Measurements from ENCODE around the gene DCAF5.
"Not testable (repeated sequence)": the region's sequence is repeated elsewhere in the genome, so short reads cannot be mapped to it uniquely, and the experiment has no call there.

DCAF5 gene

DNA sequence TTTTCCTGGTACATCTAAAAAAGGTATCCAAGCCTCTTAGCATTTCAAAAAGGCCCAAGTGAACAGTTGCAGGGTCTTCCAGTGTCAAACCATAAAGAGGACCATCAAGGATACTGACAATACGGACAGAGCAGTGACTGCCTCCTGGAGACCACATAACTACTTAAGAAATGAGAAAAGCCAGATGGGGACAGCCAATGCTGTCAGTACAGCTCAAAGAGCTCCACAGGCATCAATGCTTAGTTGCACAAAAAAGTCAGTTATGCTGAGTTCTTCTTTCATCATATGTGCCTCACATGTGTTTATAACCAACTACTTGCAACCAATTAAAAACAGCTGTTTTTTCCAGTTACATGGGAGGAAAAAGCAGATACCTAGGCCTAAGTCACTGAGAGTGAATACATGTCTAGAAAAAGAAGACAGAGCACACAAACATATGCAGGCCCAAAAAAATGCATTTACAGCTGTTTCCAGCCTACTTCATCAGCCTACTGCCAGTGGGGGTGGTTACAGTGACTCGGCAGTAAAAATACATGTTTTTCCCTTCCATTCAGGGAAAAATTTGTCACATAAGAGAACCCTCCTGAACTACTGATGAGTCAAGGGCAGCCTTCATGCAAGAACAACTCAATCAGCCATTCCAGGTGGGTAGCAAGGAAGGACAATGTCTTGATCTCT lies 84.0 kb downstream of the DCAF5 start:
- no peak for DNase-seq (ENCODE audit: low read depth)

DNA sequence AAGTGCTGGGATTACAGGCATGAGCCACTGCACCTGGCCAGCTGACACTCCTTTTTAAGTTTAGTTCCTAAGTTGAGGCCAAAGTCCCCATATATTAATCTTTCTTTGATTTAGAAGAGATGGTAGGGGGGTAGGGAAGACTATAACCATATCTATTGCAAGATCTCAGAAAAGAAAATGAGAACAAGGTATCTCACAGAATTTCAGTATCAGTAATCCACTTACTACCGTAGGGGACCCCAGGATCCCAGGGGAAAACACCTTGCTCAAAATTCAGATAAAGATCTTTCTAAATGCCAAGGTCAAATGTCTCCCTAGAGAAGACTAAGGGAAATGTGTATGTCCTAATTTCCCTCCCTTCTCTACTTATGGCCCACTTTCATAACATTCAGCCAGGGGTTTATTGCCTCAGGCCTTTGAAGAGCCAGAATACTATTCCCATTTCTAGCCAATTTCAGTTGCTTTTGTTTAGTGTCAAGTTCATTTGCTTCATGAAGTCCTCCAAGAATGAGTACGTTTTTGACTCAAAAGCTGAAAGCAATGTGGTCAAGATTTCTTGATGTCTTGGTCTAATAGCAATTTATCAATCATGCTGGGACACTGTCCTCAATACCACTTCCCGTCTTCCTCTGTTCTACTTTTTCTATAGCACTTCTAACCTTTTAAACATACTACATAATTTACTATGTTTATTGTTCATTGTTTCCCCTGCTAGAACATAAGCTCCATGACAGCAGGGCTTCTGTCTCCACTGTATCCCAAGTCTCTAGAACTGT lies 86.3 kb downstream of the DCAF5 start:
- no peak for DNase-seq (ENCODE audit: low read depth)

DNA sequence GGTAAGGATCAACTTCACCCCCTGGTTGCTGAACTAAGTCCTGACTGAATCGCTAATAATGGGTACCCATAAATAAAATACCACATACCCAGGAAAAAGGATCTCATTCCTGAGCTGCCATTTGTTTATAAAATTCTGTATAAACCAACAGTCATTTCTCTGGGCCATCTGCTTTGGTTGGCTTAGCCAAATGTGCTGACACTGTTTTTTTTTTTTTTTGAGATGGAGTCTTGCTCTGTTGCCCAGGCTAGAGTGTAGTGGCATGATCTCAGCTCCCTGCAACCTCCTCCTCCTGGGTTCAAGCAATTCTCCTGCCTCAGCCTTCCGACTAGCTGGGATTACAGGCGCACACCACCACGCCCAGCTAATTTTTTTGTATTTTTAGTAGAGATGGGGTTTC lies 87.0 kb downstream of the DCAF5 start:
- not testable (repeated sequence) for DNase-seq (ENCODE audit: low read depth)

DNA sequence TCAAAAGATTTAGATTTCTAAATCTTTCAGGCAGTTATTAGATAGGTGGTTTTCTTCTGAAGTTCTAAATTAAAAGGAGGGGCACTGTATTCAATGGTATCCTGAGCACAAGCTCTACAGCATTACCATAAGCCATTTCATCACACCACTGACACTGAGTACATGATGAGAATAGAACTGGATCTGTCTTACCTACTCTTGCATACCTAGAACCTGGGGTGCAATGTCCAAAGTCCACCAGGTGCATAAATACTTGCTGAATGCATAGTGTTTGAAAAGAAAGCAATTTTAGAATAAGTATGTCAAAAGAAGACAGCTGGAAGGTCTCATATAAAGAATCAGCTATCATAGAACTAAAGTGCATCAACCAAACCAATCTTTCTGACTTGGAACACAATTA lies 88.3 kb downstream of the DCAF5 start:
- no peak for DNase-seq (ENCODE audit: low read depth)

DNA sequence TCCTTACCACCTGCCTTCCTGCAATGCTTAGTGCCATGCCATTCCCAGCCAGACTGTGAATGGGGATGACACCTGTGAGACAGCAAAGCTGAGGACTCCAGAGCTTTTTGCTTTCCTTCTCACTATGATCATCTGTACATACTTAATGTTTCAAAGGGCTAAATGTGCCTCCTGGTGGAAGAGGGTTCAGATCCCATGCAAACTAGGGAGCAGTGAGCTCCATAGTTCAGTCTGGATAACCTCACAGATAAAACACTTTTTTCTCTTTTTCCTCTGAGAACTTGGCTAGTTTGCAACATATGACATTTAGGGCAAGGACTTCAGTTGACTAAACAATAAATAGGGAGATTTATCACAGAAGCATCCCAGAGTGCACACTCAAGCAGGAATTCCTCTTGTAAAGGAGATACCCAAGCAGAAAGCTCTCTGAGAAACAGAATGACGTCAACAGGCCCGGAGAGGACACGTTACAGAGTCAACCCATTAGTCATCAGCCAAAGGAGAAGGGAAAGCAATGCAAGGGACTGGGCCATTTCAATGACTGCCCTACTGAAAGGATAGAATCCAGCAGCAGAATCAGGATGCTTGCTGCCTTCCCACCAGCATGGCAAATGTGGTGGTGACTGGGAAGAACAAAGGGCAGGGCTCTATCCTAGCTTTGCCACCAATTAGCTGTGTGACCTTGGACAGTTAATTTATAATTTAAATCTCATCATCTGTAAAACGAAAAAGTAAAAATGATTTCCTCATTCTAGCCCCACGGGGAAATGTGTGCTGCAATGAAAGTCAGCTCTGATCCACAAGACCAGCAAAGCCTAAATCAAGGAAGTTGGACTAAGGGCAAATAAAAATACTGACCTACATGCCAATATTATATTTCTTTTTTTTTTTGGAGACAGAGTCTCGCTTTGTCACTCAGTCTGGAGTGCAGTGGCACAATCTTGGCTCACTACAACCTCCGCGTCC lies 93.0 kb downstream of the DCAF5 start:
- DNase-seq (ENCODE audit: low read depth) = no peak

DNA sequence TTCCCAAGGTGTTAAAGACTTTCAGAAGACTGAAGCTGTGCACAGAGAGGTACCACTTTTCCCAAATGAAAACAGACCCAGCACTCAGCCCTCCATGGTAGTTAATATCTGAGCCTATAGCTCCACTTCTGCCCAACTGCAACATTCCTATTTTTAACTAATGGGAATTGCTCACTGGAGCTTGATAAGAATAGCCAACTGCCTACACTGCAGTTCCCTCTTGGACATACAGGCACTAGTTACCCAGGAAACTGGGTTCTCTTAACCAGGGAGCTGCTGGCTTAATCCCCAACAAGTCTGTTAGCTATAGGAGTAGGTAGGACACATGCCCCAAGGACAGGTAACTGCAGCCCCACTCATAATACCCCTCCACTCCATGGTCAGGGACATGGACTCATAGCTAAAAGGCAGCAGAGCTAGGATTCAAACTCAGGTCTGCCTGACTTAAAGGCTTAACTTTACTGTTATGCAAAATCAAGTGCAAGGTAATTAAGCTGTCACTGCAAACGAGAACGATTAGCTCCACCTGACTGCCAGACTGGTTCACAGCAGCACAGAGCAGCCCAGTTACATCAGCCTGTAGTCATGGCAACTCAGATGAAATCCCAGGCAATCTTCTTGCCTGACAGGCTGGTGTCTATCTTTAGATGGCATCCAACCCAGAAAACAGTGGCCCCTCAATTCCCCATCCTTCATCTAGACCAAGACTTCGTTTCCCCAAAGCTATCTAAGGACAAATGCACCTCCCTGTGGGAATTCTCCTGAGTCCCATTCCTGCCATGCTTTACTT lies 96.7 kb downstream of the DCAF5 start:
- DNase-seq (ENCODE audit: low read depth) = no peak

DNA sequence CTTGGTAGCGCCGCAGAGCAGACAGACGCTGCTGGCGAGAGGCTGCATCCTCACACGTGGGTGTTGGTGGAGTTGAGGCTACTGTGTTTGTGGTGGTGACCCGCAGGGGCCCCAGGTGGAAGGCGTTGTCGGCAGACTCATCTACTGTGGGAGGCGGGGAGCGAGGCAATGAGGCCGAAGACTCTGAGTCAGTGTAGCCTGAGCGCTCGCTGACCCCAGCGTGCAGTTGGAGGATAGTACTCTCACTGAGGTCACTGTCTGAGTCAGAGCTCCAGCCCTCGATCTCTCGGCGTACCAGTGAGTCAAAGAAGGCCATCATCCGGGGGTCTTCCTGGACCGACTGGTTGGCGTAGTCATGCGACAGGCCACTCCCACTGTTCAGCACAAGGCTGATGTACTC lies 97.8 kb downstream of the DCAF5 start:
- DNase-seq (ENCODE audit: low read depth) = no peak

DNA sequence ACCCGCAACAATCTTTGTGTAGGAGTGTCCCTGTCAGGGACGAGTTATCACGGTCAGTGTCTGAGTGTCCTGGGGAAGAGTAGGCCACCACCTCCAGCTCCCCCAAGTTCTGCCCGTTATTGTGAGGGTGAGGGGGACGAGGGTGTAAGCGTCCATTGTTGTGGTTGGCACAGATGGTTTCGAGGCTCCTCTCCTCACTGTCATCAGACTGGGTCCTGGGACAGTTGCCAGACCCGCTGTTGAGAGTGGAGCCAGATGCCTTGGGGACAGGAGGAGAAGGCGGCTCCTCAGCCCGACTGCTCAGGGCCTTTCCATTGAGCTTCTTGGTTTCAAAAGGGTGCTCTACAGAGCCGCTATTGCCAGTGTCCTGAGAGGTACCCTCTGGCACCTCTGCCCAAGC lies 98.9 kb downstream of the DCAF5 start:
- no peak for DNase-seq (ENCODE audit: low read depth)

DNA sequence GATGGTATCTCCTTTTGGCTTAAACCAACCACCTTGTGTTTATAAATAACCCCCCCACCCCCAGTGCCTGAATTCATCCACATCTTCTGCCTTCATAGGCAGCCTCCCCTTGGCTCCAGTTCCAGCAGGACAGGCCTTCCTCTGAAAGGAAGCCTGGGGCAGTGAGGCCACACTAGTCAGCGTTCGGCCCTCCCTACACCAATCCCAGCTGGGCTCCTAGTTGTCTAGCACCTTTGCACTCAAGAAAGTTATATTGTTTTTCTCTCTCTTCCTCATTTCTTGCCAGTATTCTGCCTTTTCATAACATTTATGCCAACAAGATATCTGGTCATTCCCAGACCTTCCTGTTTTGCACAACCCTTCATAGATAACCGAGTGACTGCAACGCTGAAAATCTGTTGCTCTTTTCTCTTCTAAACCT lies 100.7 kb downstream of the DCAF5 start:
- DNase-seq (ENCODE audit: low read depth) = no peak

DNA sequence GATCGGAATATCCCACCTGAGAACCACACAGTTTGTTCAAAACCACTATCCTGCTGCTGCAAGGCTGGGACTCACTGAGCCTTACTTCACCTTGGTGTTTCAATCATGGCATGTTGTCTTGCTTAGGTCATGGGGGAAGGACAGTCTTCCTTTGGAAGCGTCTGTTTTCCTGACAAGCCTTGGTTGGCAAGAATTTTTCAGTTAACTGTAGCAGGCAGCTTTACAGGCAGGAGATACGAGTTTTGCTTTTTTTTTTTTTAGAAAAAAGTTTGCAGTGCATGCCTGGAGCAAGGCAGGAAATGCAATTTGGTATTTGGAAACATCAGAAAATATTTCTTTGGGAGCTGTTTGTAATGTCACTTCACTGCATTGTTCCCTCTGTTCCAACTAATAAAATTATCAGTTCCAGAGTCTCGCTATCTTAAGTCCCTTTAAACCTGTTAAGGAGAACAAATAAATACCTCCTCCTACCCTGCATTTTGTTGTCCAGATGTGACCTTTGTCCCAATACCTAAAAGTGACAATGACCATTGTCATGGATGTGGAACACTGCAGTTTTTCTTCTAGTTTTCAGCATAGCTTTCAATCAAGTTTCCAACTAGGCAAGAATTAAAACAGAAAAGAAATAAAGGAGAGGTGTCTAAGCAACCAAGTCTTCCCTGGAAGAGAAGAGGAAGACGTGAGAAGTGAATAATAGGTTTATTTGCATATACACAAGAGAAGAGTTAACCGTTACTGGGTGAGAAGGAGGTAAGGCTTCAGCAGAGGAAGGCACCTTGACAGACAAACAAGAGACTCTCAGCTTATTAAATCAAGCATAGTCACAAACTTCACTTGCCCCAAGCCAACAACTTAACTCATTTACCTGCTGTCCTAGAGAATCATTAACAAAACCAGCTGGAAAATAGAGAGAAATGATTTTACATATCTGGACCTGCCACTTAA lies 102.4 kb downstream of the DCAF5 start:
- DNase-seq (ENCODE audit: low read depth) = no peak

DNA sequence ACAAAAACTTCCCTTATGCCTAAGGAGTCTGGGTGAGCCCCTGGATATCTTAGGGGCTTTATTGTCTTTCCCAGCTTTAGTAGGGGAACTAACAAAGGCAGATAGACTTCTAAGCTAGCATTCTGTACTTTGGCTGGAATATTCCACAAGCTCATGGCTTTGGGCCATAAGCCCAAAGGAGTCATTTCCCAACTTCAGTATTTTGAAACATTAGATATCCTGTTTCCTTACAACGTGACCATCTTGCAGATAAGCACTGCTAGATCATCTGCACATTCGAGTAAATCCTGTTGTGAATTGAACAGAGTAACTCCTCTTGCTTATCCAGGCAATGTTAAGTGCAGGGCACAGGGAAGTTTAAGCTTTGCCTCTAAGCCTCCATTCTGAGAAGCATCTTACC lies 103.2 kb downstream of the DCAF5 start:
- DNase-seq (ENCODE audit: low read depth) = no peak

DNA sequence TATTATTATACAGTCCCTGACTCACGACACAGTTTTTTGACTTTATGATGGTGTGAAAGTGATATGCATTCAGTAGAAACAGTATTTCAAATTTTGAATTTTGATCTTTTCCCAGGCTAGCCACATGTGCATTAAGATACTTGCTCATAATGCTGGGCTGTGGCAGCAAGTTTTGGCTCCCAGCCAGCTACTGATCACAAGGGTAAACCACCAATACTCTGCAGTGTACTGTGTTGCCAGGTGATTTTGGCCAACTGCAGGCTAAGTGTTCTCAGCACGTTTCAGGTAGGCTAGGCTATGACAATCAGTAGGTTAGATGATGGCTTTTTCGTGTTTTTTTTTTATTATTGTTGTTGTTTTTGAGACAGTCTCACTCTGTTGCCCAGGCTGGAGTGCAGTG lies 104.5 kb downstream of the DCAF5 start:
- no peak for DNase-seq (ENCODE audit: low read depth)

DNA sequence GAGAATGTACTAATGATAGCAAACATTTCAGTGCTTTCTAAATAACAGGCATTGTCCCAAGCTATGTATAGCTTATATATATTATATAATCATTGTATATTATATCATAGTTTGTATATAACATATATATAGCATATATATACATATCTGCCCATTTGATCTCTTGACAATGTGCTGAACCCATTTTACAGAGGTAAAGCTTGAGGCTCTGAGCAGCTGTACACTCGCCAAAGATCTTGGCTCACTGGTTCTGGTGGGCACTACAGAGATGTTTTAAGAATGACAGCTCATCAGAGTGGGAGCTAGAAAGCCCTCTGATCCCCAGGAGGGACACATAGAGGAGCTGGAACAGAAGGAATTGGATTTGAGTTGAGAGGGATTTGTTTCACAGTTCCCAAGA lies 105.7 kb downstream of the DCAF5 start:
- no peak for DNase-seq (ENCODE audit: low read depth)

DNA sequence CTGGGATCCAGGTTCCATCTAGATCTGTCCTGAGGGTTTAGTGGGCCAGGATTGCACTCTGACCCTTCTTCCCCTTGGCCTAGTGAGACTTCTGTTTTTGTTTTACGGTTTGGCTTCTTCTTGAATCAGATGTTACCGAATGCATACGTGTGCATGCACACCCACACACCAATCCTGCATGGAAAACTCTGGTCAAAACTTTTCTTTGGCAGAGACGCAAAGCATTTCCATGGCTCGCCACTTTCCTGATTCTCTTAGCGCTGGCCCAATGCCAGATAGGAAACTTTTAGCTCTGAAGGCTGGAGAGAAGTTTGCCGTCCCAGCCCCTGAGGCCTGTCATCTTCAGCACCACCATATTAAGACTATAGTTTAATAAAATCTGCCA lies 106.5 kb downstream of the DCAF5 start:
- no peak for DNase-seq (ENCODE audit: low read depth)

DNA sequence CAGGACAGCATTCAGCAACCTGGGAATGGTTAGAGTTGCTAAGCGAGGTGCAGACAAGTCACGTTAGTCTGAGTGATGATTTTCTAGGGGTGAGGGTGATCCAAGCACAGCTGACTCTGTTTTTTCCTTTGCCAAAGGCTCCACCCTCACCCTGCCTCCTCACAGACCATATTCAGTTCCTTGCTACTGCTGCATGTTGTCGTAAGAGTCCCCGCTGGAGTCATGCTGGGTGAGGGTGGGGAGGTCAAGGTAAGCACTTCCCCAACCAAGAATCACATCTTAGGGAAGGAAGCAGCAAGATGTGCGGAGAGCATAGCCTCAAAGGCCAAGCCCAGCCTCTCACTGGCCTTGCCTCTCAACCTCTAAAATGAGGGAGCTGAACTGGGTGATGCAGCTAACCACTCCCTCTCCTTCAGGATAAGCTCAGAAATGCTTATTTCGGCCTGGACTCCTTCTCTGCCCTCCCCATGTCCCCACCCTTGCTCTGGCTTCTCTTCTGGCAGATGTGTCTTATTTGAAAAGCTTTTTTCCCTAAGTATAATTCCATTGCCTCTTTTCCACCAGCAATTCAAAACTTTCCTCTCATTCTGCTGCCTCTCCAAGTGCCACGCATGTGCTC lies 107.0 kb downstream of the DCAF5 start:
- no peak for DNase-seq (ENCODE audit: low read depth)

DNA sequence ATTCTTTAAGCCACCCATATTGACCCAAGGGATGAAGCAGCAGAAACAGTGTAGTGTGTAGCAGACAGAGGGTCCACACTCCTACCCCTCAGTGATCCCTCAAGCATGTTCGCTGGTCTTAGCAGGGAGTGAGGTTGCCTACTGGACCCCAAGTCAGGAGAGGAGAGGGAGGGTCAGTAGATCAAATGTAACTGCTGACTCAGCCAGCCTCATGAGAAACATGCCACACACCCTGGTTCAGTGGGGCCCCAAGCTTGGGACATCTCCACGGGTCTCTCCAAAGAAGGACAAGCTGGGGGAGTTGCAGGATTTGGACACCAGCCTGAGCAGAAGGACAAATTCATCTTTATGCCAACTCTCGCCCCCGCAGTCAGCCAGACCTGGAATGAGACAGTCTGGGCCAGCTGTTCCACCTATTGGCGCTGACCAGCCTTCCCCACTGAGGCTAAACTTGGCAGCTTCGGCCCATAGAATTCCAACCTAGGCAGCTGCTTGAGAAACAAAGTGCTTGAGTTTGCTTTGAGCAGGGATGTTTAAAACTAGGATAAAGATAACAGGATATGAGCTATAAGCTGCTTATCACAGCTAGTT lies 107.9 kb downstream of the DCAF5 start:
- no peak for DNase-seq (ENCODE audit: low read depth)

DNA sequence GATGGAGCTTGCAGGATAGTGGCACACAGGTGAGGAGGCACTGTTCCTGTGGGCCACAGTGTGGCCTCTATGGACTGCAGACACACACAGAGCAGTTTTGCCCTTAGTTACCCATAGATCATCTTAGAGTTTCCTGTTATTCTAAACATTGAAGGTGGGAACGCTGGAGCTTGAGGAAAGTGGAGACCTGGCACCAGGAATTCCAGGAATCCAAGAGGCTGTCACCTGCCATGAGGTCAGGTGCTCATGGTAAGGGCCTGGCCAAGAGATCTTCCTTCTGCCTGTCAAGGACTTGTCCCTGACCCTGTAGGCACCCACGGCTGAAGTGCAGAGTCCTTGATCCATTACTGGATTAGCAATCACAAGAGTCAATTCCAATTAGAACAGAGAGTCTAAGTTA lies 108.6 kb downstream of the DCAF5 start:
- DNase-seq (ENCODE audit: low read depth) = no peak

DNA sequence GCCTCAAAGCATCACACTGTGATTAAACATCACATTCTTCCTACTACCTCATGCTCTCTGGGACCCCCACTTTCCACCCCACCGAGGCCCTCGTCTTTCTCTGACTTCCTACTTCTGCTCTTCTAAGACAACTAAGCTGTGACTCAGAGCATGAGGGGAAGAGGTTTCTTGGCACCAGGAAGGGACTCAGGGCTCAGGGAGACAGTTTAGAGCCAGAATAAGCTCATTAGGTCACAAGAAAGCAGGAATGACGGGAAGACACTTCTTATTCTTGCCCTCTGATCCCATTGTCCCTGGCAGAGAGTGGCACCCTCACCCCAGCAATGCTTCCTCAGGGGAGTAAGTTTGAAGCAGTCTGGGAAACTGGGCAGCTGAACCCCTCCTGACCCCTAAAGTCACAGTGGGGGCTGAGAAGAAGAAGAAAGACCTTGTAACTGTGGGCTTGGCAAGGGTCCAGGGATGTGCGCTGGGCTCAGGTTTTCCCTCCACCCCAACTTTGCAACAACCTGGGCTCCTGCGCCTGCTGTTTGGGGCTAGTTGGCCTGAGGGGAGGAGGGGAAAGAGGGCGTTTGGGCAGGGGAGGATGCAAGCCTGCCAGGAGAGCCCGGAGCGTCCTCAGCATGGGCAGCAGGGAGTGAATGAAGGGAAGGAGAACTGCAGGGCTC lies 109.2 kb downstream of the DCAF5 start:
- DNase-seq (ENCODE audit: low read depth) = no peak

DNA sequence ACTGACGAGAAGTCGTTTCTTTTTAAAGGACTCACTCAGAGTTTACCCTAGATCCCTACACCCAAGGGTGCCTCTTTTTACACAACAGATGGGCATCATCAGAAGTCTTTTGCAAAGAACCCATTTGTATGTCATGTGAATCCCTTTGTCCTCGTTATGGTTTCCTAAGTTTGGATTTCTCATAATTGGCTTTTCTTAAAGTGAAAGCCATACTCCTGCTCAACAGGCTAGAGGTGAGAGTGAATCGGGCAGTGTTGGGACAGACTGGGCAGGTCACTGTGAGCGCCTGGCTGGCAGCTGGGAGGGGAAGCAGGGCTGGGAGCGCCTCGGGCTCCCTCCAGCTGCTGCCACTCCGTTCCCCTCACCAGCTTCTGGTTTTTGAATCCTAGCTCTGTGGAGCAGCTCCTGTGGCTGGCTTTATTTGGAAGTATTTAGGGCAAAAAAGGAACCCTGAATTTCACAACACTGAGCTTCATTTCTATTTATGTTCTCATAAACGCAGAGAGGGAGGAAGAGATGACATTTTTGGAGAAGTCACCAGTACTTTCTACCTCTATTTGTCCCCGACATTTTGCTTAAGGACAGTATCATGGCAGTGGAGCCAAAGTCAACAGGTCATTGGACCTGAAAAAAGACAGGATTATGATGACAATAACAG lies 110.0 kb downstream of the DCAF5 start:
- no peak for DNase-seq (ENCODE audit: low read depth)

Data from T-helper 22 cell (primary cell).